ENCODE results near the gene UBE2U.

Gene UBE2U

GRCh38 chr1:64229307-64229706, 25.9 kb downstream of the UBE2U start:
- Histone ChIP-seq H3K4ac (ENCODE audit: low read length) (no peak overlapping the region), H3K27me3 (ENCODE audit: control insufficient read depth in 3 of 3, insufficient read depth in 3 of 3, low read depth in 1 of 3, low read length in 3 of 3) (peaks cover 0 to 13% (median 0%) of the 10 kb centered on the region in 3 experiments), H3K14ac (ENCODE audit: low read length) (no peak overlapping the region)

GRCh38 chr1:64231153-64231552, 27.7 kb downstream of the UBE2U start:
- Histone ChIP-seq H2BK120ac (ENCODE audit: low read depth, low read length) (no peak overlapping the region), H3K4ac (ENCODE audit: low read length) (no peak overlapping the region), H3K27ac (replicated peaks; ENCODE audit: low read length) (no peak overlapping the region), H2BK5ac (ENCODE audit: low read length) (no peak overlapping the region), H3K4me3 (ENCODE audit: low read length in 2 of 2) (no peak overlapping the region), H3K14ac (ENCODE audit: low read length) (no peak overlapping the region), H2AFZ (ENCODE audit: low read length) (no peak overlapping the region), H3K4me1 (ENCODE audit: control insufficient read depth in 2 of 2, insufficient read depth in 1 of 2, low read depth in 1 of 2, low read length in 2 of 2) (peaks cover 2% of the 10 kb centered on the region in 2 donors), H3K9me3 (replicated peaks in 1 of 2; ENCODE audit: control insufficient read depth in 2 of 2, insufficient read depth in 1 of 2, low read depth in 1 of 2, low read length in 2 of 2) (no peaks in the 10 kb centered on the region), H3K36me3 (replicated peaks in 1 of 2; ENCODE audit: control insufficient read depth in 2 of 2, insufficient read depth in 2 of 2, low read length in 2 of 2) (no peaks in the 10 kb centered on the region), H3K79me1 (ENCODE audit: low read depth, low read length) (no peaks in the 10 kb centered on the region), H3K9ac (ENCODE audit: low read depth, low read length, poor library complexity) (no peak overlapping the region), H2AK5ac (ENCODE audit: low read depth, low read length) (no peak overlapping the region), H2BK15ac (ENCODE audit: low read length) (no peak overlapping the region), H3K23ac (ENCODE audit: low read depth, low read length, poor library complexity) (no peak overlapping the region), H4K91ac (ENCODE audit: low read depth, low read length, poor library complexity) (no peak overlapping the region), H3K18ac (ENCODE audit: low read length) (no peak overlapping the region), H3K4me2 (ENCODE audit: insufficient read depth, low read length, poor library complexity, severe bottlenecking) (no peak overlapping the region), H2BK12ac (ENCODE audit: low read length) (no peak overlapping the region), H4K8ac (ENCODE audit: low read depth, low read length) (no peak overlapping the region), H3K27me3 (ENCODE audit: control insufficient read depth in 3 of 3, insufficient read depth in 3 of 3, low read depth in 1 of 3, low read length in 3 of 3) (peaks cover 0 to 17% (median 0%) of the 10 kb centered on the region in 3 experiments)
- DNase-seq (ENCODE audit: low spot score) = no peak
- no CpG with 5 or more reads among the region's 4 CpGs for WGBS, 2 donors (ENCODE audit: extremely low coverage in 2 of 2, insufficient read length in 2 of 2, insufficient replicate concordance in 1 of 2)

More at GRCh38 chr1:64229307-64229706, 25.9 kb downstream of the UBE2U start:
- no peak overlapping the region for H2BK5ac ChIP-seq (ENCODE audit: low read length)
- H3K27ac ChIP-seq (replicated peaks; ENCODE audit: low read length) = no peak overlapping the region
- no peak overlapping the region for H3K23ac ChIP-seq (ENCODE audit: low read depth, low read length, poor library complexity)
- peaks cover 2% of the 10 kb centered on the region in 2 donors for H3K4me1 ChIP-seq (ENCODE audit: control insufficient read depth in 2 of 2, insufficient read depth in 1 of 2, low read depth in 1 of 2, low read length in 2 of 2)
- no peak overlapping the region for H2BK120ac ChIP-seq (ENCODE audit: low read depth, low read length)
- H3K36me3 ChIP-seq (replicated peaks in 1 of 2; ENCODE audit: control insufficient read depth in 2 of 2, insufficient read depth in 2 of 2, low read length in 2 of 2) = no peaks in the 10 kb centered on the region
- H2AFZ ChIP-seq (ENCODE audit: low read length) = no peak overlapping the region
- no peak for DNase-seq (ENCODE audit: low spot score)
- no peak overlapping the region for H3K18ac ChIP-seq (ENCODE audit: low read length)
- no peak overlapping the region for H2BK12ac ChIP-seq (ENCODE audit: low read length)
- H4K8ac ChIP-seq (ENCODE audit: low read depth, low read length) = no peak overlapping the region
- no CpG with 5 or more reads among the region's 3 CpGs for WGBS, 2 donors (ENCODE audit: extremely low coverage in 2 of 2, insufficient read length in 2 of 2, insufficient replicate concordance in 1 of 2)
- no peaks in the 10 kb centered on the region for H3K79me1 ChIP-seq (ENCODE audit: low read depth, low read length)
- H2AK5ac ChIP-seq (ENCODE audit: low read depth, low read length) = no peak overlapping the region
- H3K9ac ChIP-seq (ENCODE audit: low read depth, low read length, poor library complexity) = no peak overlapping the region
- H3K4me2 ChIP-seq (ENCODE audit: insufficient read depth, low read length, poor library complexity, severe bottlenecking) = no peak overlapping the region
- H3K9me3 ChIP-seq (replicated peaks in 1 of 2; ENCODE audit: control insufficient read depth in 2 of 2, insufficient read depth in 1 of 2, low read depth in 1 of 2, low read length in 2 of 2) = no peaks in the 10 kb centered on the region
- H4K91ac ChIP-seq (ENCODE audit: low read depth, low read length, poor library complexity) = no peak overlapping the region
- no peak overlapping the region for H2BK15ac ChIP-seq (ENCODE audit: low read length)
- no peak overlapping the region for H3K4me3 ChIP-seq (ENCODE audit: low read length in 2 of 2)

- H3K4me3 ChIP-seq (ENCODE audit: low read length in 2 of 2) = no peak overlapping the region
- no peak overlapping the region for H2BK12ac ChIP-seq (ENCODE audit: low read length)
- H3K18ac ChIP-seq (ENCODE audit: low read length) = no peak overlapping the region
- no peak overlapping the region for H2AK5ac ChIP-seq (ENCODE audit: low read depth, low read length)
- H2AFZ ChIP-seq (ENCODE audit: low read length) = no peak overlapping the region
- peaks cover 2% of the 10 kb centered on the region in 2 donors for H3K4me1 ChIP-seq (ENCODE audit: control insufficient read depth in 2 of 2, insufficient read depth in 1 of 2, low read depth in 1 of 2, low read length in 2 of 2)
- H3K23ac ChIP-seq (ENCODE audit: low read depth, low read length, poor library complexity) = no peak overlapping the region
- H3K14ac ChIP-seq (ENCODE audit: low read length) = no peak overlapping the region
- H3K4ac ChIP-seq (ENCODE audit: low read length) = no peak overlapping the region
- H2BK15ac ChIP-seq (ENCODE audit: low read length) = no peak overlapping the region
- no peak overlapping the region for H2BK120ac ChIP-seq (ENCODE audit: low read depth, low read length)
- no peaks in the 10 kb centered on the region for H3K36me3 ChIP-seq (replicated peaks in 1 of 2; ENCODE audit: control insufficient read depth in 2 of 2, insufficient read depth in 2 of 2, low read length in 2 of 2)
- DNase-seq (ENCODE audit: low spot score) = no peak
- H2BK5ac ChIP-seq (ENCODE audit: low read length) = no peak overlapping the region
- peaks cover 0 to 19% (median 0%) of the 10 kb centered on the region in 3 experiments for H3K27me3 ChIP-seq (ENCODE audit: control insufficient read depth in 3 of 3, insufficient read depth in 3 of 3, low read depth in 1 of 3, low read length in 3 of 3)
- H3K9me3 ChIP-seq (replicated peaks in 1 of 2; ENCODE audit: control insufficient read depth in 2 of 2, insufficient read depth in 1 of 2, low read depth in 1 of 2, low read length in 2 of 2) = no peaks in the 10 kb centered on the region
- H3K4me2 ChIP-seq (ENCODE audit: insufficient read depth, low read length, poor library complexity, severe bottlenecking) = no peak overlapping the region
- no peaks in the 10 kb centered on the region for H3K79me1 ChIP-seq (ENCODE audit: low read depth, low read length)
- H3K9ac ChIP-seq (ENCODE audit: low read depth, low read length, poor library complexity) = no peak overlapping the region
- no peak overlapping the region for H4K91ac ChIP-seq (ENCODE audit: low read depth, low read length, poor library complexity)
- H3K27ac ChIP-seq (replicated peaks; ENCODE audit: low read length) = no peak overlapping the region
- no peak overlapping the region for H4K8ac ChIP-seq (ENCODE audit: low read depth, low read length)
These were observed 28.2 kb downstream of the UBE2U start for GRCh38 chr1:64231654-64232053.

GRCh38 chr1:64234714-64235113, 31.3 kb downstream of the UBE2U start:
- Histone ChIP-seq H3K9ac (ENCODE audit: low read depth, low read length, poor library complexity) (no peak overlapping the region), H2BK5ac (ENCODE audit: low read length) (no peak overlapping the region), H2BK15ac (ENCODE audit: low read length) (no peak overlapping the region), H3K4ac (ENCODE audit: low read length) (no peak overlapping the region), H3K4me3 (ENCODE audit: low read length in 2 of 2) (no peak overlapping the region), H3K79me1 (ENCODE audit: low read depth, low read length) (no peaks in the 10 kb centered on the region), H2BK12ac (ENCODE audit: low read length) (no peak overlapping the region), H3K9me3 (replicated peaks in 1 of 2; ENCODE audit: control insufficient read depth in 2 of 2, insufficient read depth in 1 of 2, low read depth in 1 of 2, low read length in 2 of 2) (no peaks in the 10 kb centered on the region), H3K14ac (ENCODE audit: low read length) (no peak overlapping the region), H3K4me2 (ENCODE audit: insufficient read depth, low read length, poor library complexity, severe bottlenecking) (no peak overlapping the region), H2AK5ac (ENCODE audit: low read depth, low read length) (no peak overlapping the region), H2AFZ (ENCODE audit: low read length) (no peak overlapping the region), H3K27me3 (ENCODE audit: control insufficient read depth in 3 of 3, insufficient read depth in 3 of 3, low read depth in 1 of 3, low read length in 3 of 3) (peaks cover 0 to 10% (median 0%) of the 10 kb centered on the region in 3 experiments), H4K8ac (ENCODE audit: low read depth, low read length) (no peak overlapping the region), H3K4me1 (ENCODE audit: control insufficient read depth in 2 of 2, insufficient read depth in 1 of 2, low read depth in 1 of 2, low read length in 2 of 2) (peaks cover 2% of the 10 kb centered on the region in 2 donors), H3K18ac (ENCODE audit: low read length) (no peak overlapping the region), H3K27ac (replicated peaks; ENCODE audit: low read length) (no peak overlapping the region), H3K23ac (ENCODE audit: low read depth, low read length, poor library complexity) (no peak overlapping the region), H4K91ac (ENCODE audit: low read depth, low read length, poor library complexity) (no peak overlapping the region), H3K36me3 (replicated peaks in 1 of 2; ENCODE audit: control insufficient read depth in 2 of 2, insufficient read depth in 2 of 2, low read length in 2 of 2) (no peaks in the 10 kb centered on the region), H2BK120ac (ENCODE audit: low read depth, low read length) (no peak overlapping the region)
- DNase-seq (ENCODE audit: low spot score) = no peak
